Forelimb muscle (tissue), 1 donor: ENCODE data around the gene E2F3. TPM values are rescaled to one million over a fixed set of nuclear protein-coding genes. Genes with fewer than 3 reads are reported as not detected.

Source experiments
- DNase-seq: peaks from one replicate; pipeline ENCODE4 v3.0.0-alpha.2; 2013; ENCODE audit warnings: low read depth
- polyA plus RNA-seq: library from polyadenylated mRNA; unstranded; fragments of 120-200 nt; gene quantifications from one replicate; pipeline ENCODE4 v1.2.1, GENCODE V29; 2013; ENCODE audit not compliant: insufficient read length

E2F3 gene
- polyA plus RNA-seq, 1 donor: 7.5 TPM

- no peak for DNase-seq
These were observed 132.1 kb downstream of the E2F3 start for GRCh38 chr6:20533746-20534294.

- DNase-seq: peak; percentile 87
These were observed 132.9 kb downstream of the E2F3 start, which contains the start of gene CDKAL1 for GRCh38 chr6:20534295-20535262. Gene CDKAL1, plus strand, starts transcription at chr6:20534457. Its CDS starts 11,894 bp downstream, at chr6:20546351.

- no peak for DNase-seq
These were observed 136.5 kb downstream of the E2F3 start for GRCh38 chr6:20538131-20538662.

GRCh38 chr6:20538907-20539306, 137.2 kb downstream of the E2F3 start:
- DNase-seq: no peak

- no peak for DNase-seq
These were observed 137.7 kb downstream of the E2F3 start for GRCh38 chr6:20539387-20539786.

GRCh38 chr6:20540683-20541082, 139.0 kb downstream of the E2F3 start:
- no peak for DNase-seq

GRCh38 chr6:20541382-20541781, 139.7 kb downstream of the E2F3 start:
- no peak for DNase-seq

GRCh38 chr6:20542927-20543602, 141.4 kb downstream of the E2F3 start:
- no peak for DNase-seq

Other genes with a start within 250 kb of the E2F3 start
- 3.8 TPM for gene MBOAT1, start 189.4 kb upstream of the E2F3 start, polyA plus RNA-seq
- gene CDKAL1, start 132.6 kb downstream of the E2F3 start, polyA plus RNA-seq: 12.7 TPM